ENCODE measurements around the gene PPP2R5B. TPM values are rescaled to one million over a fixed set of nuclear protein-coding genes. Genes with fewer than 3 reads are reported as not detected.

PPP2R5B gene
- total RNA-seq, 1 donor from 2014 or later, result 26.9 TPM

DNA sequence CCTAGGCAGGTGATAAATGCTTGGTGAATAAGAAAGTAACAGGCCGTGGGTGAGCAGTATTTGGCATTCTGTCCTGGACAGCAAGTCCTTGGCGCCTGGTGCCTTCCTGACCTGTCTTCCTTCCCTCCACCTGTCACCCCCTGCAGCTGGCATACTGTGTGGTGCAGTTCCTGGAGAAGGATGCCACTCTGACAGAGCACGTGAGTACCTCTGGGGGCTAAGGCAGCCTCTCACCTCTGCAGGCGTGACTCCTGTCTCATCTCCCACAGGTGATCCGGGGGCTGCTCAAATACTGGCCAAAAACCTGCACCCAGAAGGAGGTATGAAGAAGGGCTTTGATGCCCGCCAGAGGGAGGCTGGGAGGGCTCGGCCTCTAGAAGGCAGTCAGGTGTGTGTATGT is 6.8 kb downstream of the PPP2R5B start:
- no peaks in the 10 kb centered on the region for H3K27me3 ChIP-seq (ENCODE audit: control insufficient read depth, insufficient read depth, low read length)
- no peak for DNase-seq (ENCODE audit: low read depth)
- H3K4me3 ChIP-seq (ENCODE audit: low read depth, low read length), result no peak overlapping the region
- TF ChIP-seq, protein P1, sequence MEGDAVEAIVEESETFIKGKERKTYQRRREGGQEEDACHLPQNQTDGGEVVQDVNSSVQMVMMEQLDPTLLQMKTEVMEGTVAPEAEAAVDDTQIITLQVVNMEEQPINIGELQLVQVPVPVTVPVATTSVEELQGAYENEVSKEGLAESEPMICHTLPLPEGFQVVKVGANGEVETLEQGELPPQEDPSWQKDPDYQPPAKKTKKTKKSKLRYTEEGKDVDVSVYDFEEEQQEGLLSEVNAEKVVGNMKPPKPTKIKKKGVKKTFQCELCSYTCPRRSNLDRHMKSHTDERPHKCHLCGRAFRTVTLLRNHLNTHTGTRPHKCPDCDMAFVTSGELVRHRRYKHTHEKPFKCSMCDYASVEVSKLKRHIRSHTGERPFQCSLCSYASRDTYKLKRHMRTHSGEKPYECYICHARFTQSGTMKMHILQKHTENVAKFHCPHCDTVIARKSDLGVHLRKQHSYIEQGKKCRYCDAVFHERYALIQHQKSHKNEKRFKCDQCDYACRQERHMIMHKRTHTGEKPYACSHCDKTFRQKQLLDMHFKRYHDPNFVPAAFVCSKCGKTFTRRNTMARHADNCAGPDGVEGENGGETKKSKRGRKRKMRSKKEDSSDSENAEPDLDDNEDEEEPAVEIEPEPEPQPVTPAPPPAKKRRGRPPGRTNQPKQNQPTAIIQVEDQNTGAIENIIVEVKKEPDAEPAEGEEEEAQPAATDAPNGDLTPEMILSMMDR (IDR thresholded peaks at IDR 0.05; ENCODE audit: insufficient read depth, low read length, poor library complexity, severe bottlenecking), result no peak
- H3K36me3 ChIP-seq (ENCODE audit: control insufficient read depth, insufficient read depth, low read length), result peaks cover 1% of the 10 kb centered on the region

- Histone ChIP-seq H3K4me3 (ENCODE audit: low read depth, low read length) (no peak overlapping the region), H3K27me3 (ENCODE audit: control insufficient read depth, insufficient read depth, low read length) (no peaks in the 10 kb centered on the region), H3K36me3 (ENCODE audit: control insufficient read depth, insufficient read depth, low read length) (peaks cover 1% of the 10 kb centered on the region)
- no peak for DNase-seq (ENCODE audit: low read depth)
- TF ChIP-seq, protein P1 (IDR thresholded peaks at IDR 0.05; ENCODE audit: insufficient read depth, low read length, poor library complexity, severe bottlenecking), result no peak
These were observed 7.8 kb downstream of the PPP2R5B start for GRCh38 chr11:64932324-64932723.

DNA sequence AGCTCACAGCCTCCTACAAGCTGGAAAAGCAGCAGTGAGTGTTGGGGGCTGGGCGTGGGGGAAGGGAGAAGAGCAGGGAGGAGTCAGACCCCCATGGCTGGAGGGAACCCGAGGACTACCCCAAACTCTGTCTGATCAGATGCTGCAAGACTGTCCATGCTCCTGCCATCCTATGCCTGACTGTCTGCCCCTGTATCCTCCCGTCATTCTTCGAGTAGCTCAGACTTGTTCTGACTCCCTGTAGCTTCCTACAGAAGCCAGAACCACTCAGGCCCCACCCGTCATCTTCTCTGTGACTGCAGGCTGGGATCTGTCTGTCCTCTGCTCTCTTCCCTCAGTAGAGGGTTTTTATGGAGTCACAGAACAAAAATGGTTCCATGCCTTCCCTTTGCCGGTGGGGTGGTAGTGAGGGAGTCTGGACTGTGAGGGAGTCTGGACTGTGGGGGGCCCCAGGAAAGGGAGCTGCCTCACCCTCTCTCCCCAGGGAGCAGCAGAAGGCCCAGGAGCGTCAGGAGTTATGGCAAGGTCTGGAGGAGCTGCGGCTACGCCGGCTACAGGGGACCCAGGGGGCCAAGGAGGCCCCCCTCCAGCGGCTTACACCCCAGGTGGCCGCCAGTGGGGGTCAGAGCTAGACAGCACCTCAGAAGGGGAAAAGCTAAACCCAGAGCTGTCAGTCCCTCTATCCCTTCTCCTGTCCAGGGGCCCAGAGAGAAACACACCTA is 8.9 kb downstream of the PPP2R5B start:
- TF ChIP-seq, protein P1 (IDR thresholded peaks at IDR 0.05; ENCODE audit: insufficient read depth, low read length, poor library complexity, severe bottlenecking), result no peak

GRCh38 chr11:64933935-64934681 is 9.6 kb downstream of the PPP2R5B start:
- H3K4me3 ChIP-seq (ENCODE audit: low read depth, low read length), result no peak overlapping the region
- TF ChIP-seq, protein P1 (IDR thresholded peaks at IDR 0.05; ENCODE audit: insufficient read depth, low read length, poor library complexity, severe bottlenecking), result no peak
- no peak for DNase-seq (ENCODE audit: low read depth)
- peaks cover 1% of the 10 kb centered on the region for H3K36me3 ChIP-seq (ENCODE audit: control insufficient read depth, insufficient read depth, low read length)
- H3K27me3 ChIP-seq (ENCODE audit: control insufficient read depth, insufficient read depth, low read length), result no peaks in the 10 kb centered on the region

More for the DNA sequence above, 8.9 kb downstream of the PPP2R5B start:
- no peaks in the 10 kb centered on the region for H3K27me3 ChIP-seq (ENCODE audit: control insufficient read depth, insufficient read depth, low read length)
- H3K36me3 ChIP-seq (ENCODE audit: control insufficient read depth, insufficient read depth, low read length), result peaks cover 1% of the 10 kb centered on the region
- no peak overlapping the region for H3K4me3 ChIP-seq (ENCODE audit: low read depth, low read length)
- no peak for DNase-seq (ENCODE audit: low read depth)

DNA sequence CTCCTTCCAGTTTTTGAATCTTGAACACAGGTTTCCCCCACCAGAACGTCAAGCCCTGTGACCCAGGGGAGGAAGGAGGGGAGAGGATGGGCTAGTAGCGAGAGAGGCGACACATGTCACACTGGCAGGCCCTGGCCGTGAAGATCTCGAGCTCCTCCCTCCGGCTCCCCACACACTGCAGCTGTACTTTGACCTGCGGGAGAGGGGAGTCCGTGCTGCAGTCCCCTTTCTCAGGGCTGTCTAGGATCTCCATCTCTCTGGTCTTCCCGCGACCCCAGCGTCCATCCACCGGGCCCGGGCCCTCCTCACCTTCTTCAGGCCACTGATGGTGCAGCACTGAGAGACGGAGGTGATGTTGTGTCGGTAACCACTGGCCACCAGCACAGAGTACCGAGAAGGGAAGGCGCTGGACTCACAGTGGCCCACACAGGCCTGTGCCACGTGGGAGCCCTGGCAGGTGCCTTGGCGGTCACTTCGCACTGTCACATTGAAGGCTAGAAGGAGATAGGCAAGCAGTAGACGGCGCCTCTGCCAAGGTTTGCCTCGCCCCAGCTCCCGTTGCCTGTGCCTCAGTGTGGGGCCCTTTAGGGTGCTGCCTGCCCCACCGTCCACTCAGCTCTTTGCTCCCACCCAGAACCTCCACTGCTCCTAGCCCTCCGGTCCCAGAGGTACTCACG is 10.3 kb downstream of the PPP2R5B start:
- peaks cover 1% of the 10 kb centered on the region for H3K36me3 ChIP-seq (ENCODE audit: control insufficient read depth, insufficient read depth, low read length)

More for the DNA sequence above, 10.3 kb downstream of the PPP2R5B start:
- TF ChIP-seq, protein P1 (IDR thresholded peaks at IDR 0.05; ENCODE audit: insufficient read depth, low read length, poor library complexity, severe bottlenecking), result no peak
- Histone ChIP-seq H3K27me3 (ENCODE audit: control insufficient read depth, insufficient read depth, low read length) (no peaks in the 10 kb centered on the region), H3K4me3 (ENCODE audit: low read depth, low read length) (no peak overlapping the region)
- DNase-seq (ENCODE audit: low read depth), result no peak
